Measurements from ENCODE around the gene SPATA9. TPM values are rescaled to one million over a fixed set of nuclear protein-coding genes. Genes with fewer than 3 reads are reported as not detected.

SPATA9 gene
- total RNA-seq, 1 experiment from 2014 or later, result not detected

- BruUV-seq (replicated peaks), result no TSS peak
- no peaks in the 10 kb centered on the region for H3K27me3 ChIP-seq (ENCODE audit: insufficient read depth, low read length)
- RAD21 ChIA-PET (ENCODE audit: low non-redundant PET in 1 of 2, low total read pairs in 2 of 2, uncharacterized antibody in 2 of 2, unreplicated experiment in 2 of 2), result no interaction called here
Measured at GRCh38 chr5:95638632-95639031, 44.2 kb downstream of the SPATA9 start.

More at GRCh38 chr5:95638632-95639031, 44.2 kb downstream of the SPATA9 start:
- intact Hi-C loops (cut with micrococcal nuclease), result no loop called here
- no peak overlapping the region for H2AFZ ChIP-seq (ENCODE audit: low read depth, low read length, poor library complexity, severe bottlenecking)
- no peak for ATAC-seq
- no peak for TF ChIP-seq SP1 (IDR thresholded peaks at IDR 0.05; ENCODE audit: low read depth)
- TF ChIP-seq, protein P1, sequence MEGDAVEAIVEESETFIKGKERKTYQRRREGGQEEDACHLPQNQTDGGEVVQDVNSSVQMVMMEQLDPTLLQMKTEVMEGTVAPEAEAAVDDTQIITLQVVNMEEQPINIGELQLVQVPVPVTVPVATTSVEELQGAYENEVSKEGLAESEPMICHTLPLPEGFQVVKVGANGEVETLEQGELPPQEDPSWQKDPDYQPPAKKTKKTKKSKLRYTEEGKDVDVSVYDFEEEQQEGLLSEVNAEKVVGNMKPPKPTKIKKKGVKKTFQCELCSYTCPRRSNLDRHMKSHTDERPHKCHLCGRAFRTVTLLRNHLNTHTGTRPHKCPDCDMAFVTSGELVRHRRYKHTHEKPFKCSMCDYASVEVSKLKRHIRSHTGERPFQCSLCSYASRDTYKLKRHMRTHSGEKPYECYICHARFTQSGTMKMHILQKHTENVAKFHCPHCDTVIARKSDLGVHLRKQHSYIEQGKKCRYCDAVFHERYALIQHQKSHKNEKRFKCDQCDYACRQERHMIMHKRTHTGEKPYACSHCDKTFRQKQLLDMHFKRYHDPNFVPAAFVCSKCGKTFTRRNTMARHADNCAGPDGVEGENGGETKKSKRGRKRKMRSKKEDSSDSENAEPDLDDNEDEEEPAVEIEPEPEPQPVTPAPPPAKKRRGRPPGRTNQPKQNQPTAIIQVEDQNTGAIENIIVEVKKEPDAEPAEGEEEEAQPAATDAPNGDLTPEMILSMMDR (IDR thresholded peaks at IDR 0.05 in 2 of 3, conservative IDR thresholded peaks at IDR 0.05 in 1 of 3; ENCODE audit: borderline replicate concordance in 1 of 3, insufficient read depth in 1 of 3, low read depth in 2 of 3, low read length in 2 of 3), result no peak
- no peak for TF ChIP-seq SRF (IDR thresholded peaks at IDR 0.05; ENCODE audit: low read depth)
- TF ChIP-seq CEBPB (IDR thresholded peaks at IDR 0.05; ENCODE audit: low read depth), result no peak
- TF ChIP-seq, protein P2, sequence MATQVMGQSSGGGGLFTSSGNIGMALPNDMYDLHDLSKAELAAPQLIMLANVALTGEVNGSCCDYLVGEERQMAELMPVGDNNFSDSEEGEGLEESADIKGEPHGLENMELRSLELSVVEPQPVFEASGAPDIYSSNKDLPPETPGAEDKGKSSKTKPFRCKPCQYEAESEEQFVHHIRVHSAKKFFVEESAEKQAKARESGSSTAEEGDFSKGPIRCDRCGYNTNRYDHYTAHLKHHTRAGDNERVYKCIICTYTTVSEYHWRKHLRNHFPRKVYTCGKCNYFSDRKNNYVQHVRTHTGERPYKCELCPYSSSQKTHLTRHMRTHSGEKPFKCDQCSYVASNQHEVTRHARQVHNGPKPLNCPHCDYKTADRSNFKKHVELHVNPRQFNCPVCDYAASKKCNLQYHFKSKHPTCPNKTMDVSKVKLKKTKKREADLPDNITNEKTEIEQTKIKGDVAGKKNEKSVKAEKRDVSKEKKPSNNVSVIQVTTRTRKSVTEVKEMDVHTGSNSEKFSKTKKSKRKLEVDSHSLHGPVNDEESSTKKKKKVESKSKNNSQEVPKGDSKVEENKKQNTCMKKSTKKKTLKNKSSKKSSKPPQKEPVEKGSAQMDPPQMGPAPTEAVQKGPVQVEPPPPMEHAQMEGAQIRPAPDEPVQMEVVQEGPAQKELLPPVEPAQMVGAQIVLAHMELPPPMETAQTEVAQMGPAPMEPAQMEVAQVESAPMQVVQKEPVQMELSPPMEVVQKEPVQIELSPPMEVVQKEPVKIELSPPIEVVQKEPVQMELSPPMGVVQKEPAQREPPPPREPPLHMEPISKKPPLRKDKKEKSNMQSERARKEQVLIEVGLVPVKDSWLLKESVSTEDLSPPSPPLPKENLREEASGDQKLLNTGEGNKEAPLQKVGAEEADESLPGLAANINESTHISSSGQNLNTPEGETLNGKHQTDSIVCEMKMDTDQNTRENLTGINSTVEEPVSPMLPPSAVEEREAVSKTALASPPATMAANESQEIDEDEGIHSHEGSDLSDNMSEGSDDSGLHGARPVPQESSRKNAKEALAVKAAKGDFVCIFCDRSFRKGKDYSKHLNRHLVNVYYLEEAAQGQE (IDR thresholded peaks at IDR 0.05; ENCODE audit: low read depth), result no peak
- TF ChIP-seq, protein P3, sequence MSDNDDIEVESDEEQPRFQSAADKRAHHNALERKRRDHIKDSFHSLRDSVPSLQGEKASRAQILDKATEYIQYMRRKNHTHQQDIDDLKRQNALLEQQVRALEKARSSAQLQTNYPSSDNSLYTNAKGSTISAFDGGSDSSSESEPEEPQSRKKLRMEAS (IDR thresholded peaks at IDR 0.05), result no peak
- TF ChIP-seq EGR1 (IDR thresholded peaks at IDR 0.05; ENCODE audit: low read depth), result no peak
- no peak for TF ChIP-seq TCF7L2 (IDR thresholded peaks at IDR 0.05; ENCODE audit: borderline replicate concordance, extremely low read depth, insufficient read depth, insufficient read length)
- TF ChIP-seq ATF3 (IDR thresholded peaks at IDR 0.05), result no peak
- no peak for TF ChIP-seq FOSL1 (IDR thresholded peaks at IDR 0.05; ENCODE audit: low read depth)
- no peak for TF ChIP-seq ZFX (IDR thresholded peaks at IDR 0.05)
- no peak for TF ChIP-seq POLR2AphosphoS5 (IDR thresholded peaks at IDR 0.05; ENCODE audit: low read depth, low read length)
- TF ChIP-seq, protein P4, sequence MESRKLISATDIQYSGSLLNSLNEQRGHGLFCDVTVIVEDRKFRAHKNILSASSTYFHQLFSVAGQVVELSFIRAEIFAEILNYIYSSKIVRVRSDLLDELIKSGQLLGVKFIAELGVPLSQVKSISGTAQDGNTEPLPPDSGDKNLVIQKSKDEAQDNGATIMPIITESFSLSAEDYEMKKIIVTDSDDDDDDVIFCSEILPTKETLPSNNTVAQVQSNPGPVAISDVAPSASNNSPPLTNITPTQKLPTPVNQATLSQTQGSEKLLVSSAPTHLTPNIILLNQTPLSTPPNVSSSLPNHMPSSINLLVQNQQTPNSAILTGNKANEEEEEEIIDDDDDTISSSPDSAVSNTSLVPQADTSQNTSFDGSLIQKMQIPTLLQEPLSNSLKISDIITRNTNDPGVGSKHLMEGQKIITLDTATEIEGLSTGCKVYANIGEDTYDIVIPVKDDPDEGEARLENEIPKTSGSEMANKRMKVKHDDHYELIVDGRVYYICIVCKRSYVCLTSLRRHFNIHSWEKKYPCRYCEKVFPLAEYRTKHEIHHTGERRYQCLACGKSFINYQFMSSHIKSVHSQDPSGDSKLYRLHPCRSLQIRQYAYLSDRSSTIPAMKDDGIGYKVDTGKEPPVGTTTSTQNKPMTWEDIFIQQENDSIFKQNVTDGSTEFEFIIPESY (IDR thresholded peaks at IDR 0.05; ENCODE audit: extremely low read depth, insufficient replicate concordance, low read length), result no peak
- no peak for TF ChIP-seq ZNF274 (IDR thresholded peaks at IDR 0.05; ENCODE audit: low read depth, low read length)
- no peak for TF ChIP-seq RAD21 (IDR thresholded peaks at IDR 0.05; ENCODE audit: low read depth)
- TF ChIP-seq EZH2 (IDR thresholded peaks at IDR 0.05), result no peak
- H3K27ac ChIP-seq (ENCODE audit: low read depth, low read length), result no peak overlapping the region
- no peaks in the 10 kb centered on the region for H3K79me2 ChIP-seq (ENCODE audit: insufficient read depth, low read length)
- H3K4me2 ChIP-seq (ENCODE audit: low read length), result no peak overlapping the region
- H4K20me1 ChIP-seq (ENCODE audit: insufficient read depth), result no peaks in the 10 kb centered on the region
- no peaks in the 10 kb centered on the region for H3K4me1 ChIP-seq (ENCODE audit: control insufficient read depth in 1 of 2, insufficient read depth in 2 of 2, low read length in 2 of 2)
- H3K9me3 ChIP-seq (ENCODE audit: control insufficient read depth in 1 of 2, insufficient read depth in 1 of 2, low read depth in 1 of 2, low read length in 2 of 2), result no peaks in the 10 kb centered on the region
- H3K4me3 ChIP-seq (replicated peaks in 1 of 2; ENCODE audit: low read depth in 1 of 2, low read length in 2 of 2), result no peak overlapping the region
- ChIA-PET POLR2A (no interaction called here), CTCF (no interaction called here)
- no peak for DNase-seq (ENCODE audit: low read depth, low spot score)
- H3K36me3 ChIP-seq (ENCODE audit: control insufficient read depth in 1 of 2, insufficient read depth in 2 of 2, low read length in 2 of 2), result no peaks in the 10 kb centered on the region
- H3K9ac ChIP-seq (ENCODE audit: low read length), result no peak overlapping the region
- H3K9me2 ChIP-seq (ENCODE audit: insufficient read depth), result no peaks in the 10 kb centered on the region

Data from HCT116 (cell line).